Measurements from ENCODE around the gene ANTKMT. TPM values are rescaled to one million over a fixed set of nuclear protein-coding genes. Genes with fewer than 3 reads are reported as not detected.

ANTKMT gene
- total RNA-seq, 1 donor from 2014 or later = 22.6 TPM

- Mint-ChIP-seq H3K9me3 (ENCODE audit: unreplicated experiment) (no peaks in the 10 kb centered on the region), H3K27ac (ENCODE audit: unreplicated experiment) (no peak overlapping the region), H3K4me3 (ENCODE audit: unreplicated experiment) (no peak overlapping the region), H3K27me3 (ENCODE audit: low read depth, unreplicated experiment) (no peaks in the 10 kb centered on the region), H3K4me1 (ENCODE audit: low read depth, unreplicated experiment) (no peaks in the 10 kb centered on the region), H3K36me3 (ENCODE audit: low read depth, unreplicated experiment) (no peaks in the 10 kb centered on the region)
- no peak for DNase-seq (ENCODE audit: low read depth)
- no peak overlapping the region for H2AFZ ChIP-seq (ENCODE audit: low read depth, low read length)
- no peaks in the 10 kb centered on the region for H3K27me3 ChIP-seq (ENCODE audit: insufficient read depth, low read length)
- TF ChIP-seq, protein P1, sequence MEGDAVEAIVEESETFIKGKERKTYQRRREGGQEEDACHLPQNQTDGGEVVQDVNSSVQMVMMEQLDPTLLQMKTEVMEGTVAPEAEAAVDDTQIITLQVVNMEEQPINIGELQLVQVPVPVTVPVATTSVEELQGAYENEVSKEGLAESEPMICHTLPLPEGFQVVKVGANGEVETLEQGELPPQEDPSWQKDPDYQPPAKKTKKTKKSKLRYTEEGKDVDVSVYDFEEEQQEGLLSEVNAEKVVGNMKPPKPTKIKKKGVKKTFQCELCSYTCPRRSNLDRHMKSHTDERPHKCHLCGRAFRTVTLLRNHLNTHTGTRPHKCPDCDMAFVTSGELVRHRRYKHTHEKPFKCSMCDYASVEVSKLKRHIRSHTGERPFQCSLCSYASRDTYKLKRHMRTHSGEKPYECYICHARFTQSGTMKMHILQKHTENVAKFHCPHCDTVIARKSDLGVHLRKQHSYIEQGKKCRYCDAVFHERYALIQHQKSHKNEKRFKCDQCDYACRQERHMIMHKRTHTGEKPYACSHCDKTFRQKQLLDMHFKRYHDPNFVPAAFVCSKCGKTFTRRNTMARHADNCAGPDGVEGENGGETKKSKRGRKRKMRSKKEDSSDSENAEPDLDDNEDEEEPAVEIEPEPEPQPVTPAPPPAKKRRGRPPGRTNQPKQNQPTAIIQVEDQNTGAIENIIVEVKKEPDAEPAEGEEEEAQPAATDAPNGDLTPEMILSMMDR (IDR thresholded peaks at IDR 0.05; ENCODE audit: insufficient read depth, low read depth, low read length) = no peak
- no peak for TF ChIP-seq EZH2 (IDR thresholded peaks at IDR 0.05; ENCODE audit: insufficient read depth, low read length)
- FAIRE-seq = no peak
- H3K27ac ChIP-seq (ENCODE audit: low read depth, low read length) = no peak overlapping the region
- no peaks in the 10 kb centered on the region for H3K36me3 ChIP-seq (ENCODE audit: insufficient read depth, low read length)
- no peak overlapping the region for H3K4me3 ChIP-seq (ENCODE audit: insufficient read depth, low read depth, low read length)
- H3K79me2 ChIP-seq (ENCODE audit: insufficient read depth, low read length) = no peaks in the 10 kb centered on the region
- no peak overlapping the region for H3K9ac ChIP-seq (ENCODE audit: low read length)
- H4K20me1 ChIP-seq (ENCODE audit: insufficient read depth, low read length) = peaks cover 16% of the 10 kb centered on the region
- H3K4me2 ChIP-seq (ENCODE audit: low read length) = no peak overlapping the region
- H3K9me3 ChIP-seq (ENCODE audit: insufficient read depth, low read depth, low read length) = no peaks in the 10 kb centered on the region
- peaks cover 30% of the 10 kb centered on the region for H3K4me1 ChIP-seq (ENCODE audit: insufficient read depth, low read length)
These were observed 3.5 kb downstream of the ANTKMT start for GRCh38 chr16:724188-725040.

- H3K36me3 Mint-ChIP-seq (ENCODE audit: low read depth, unreplicated experiment) = no peaks in the 10 kb centered on the region
These were observed 4.1 kb downstream of the ANTKMT start for GRCh38 chr16:725041-725376.

More at GRCh38 chr16:725041-725376, 4.1 kb downstream of the ANTKMT start:
- H3K4me1 Mint-ChIP-seq (ENCODE audit: low read depth, unreplicated experiment) = no peaks in the 10 kb centered on the region
- no peaks in the 10 kb centered on the region for H3K9me3 Mint-ChIP-seq (ENCODE audit: unreplicated experiment)
- Histone ChIP-seq H3K9ac (ENCODE audit: low read length) (no peak overlapping the region), H3K4me1 (ENCODE audit: insufficient read depth, low read length) (peaks cover 28% of the 10 kb centered on the region), H3K4me3 (ENCODE audit: insufficient read depth, low read depth, low read length) (no peak overlapping the region), H3K9me3 (ENCODE audit: insufficient read depth, low read depth, low read length) (no peaks in the 10 kb centered on the region), H3K27me3 (ENCODE audit: insufficient read depth, low read length) (no peaks in the 10 kb centered on the region), H3K79me2 (ENCODE audit: insufficient read depth, low read length) (no peaks in the 10 kb centered on the region), H4K20me1 (ENCODE audit: insufficient read depth, low read length) (peaks cover 15% of the 10 kb centered on the region), H3K36me3 (ENCODE audit: insufficient read depth, low read length) (no peaks in the 10 kb centered on the region), H3K4me2 (ENCODE audit: low read length) (no peak overlapping the region), H3K27ac (ENCODE audit: low read depth, low read length) (no peak overlapping the region), H2AFZ (ENCODE audit: low read depth, low read length) (no peak overlapping the region)
- DNase-seq (ENCODE audit: low read depth) (no peak), FAIRE-seq (no peak)
- H3K27me3 Mint-ChIP-seq (ENCODE audit: low read depth, unreplicated experiment) = no peaks in the 10 kb centered on the region
- TF ChIP-seq EZH2 (IDR thresholded peaks at IDR 0.05; ENCODE audit: insufficient read depth, low read length) = no peak
- TF ChIP-seq, protein P1 (IDR thresholded peaks at IDR 0.05; ENCODE audit: insufficient read depth, low read depth, low read length) = no peak
- no peak overlapping the region for H3K4me3 Mint-ChIP-seq (ENCODE audit: unreplicated experiment)
- no peak overlapping the region for H3K27ac Mint-ChIP-seq (ENCODE audit: unreplicated experiment)

Data from astrocyte (in vitro differentiated cells and primary cell).